ENCODE results near the gene BCAR3. TPM values are rescaled to one million over a fixed set of nuclear protein-coding genes. Genes with fewer than 3 reads are reported as not detected.
A peak's percentile ranks its signal among the peaks of the same experiment; 100 is the strongest.
"Not testable (repeated sequence)": the region's sequence is repeated elsewhere in the genome, so short reads cannot be mapped to it uniquely, and the experiment has no call there.

Gene BCAR3
- total RNA-seq, 1 experiment from 2014 or later = 33.9 TPM

DNA sequence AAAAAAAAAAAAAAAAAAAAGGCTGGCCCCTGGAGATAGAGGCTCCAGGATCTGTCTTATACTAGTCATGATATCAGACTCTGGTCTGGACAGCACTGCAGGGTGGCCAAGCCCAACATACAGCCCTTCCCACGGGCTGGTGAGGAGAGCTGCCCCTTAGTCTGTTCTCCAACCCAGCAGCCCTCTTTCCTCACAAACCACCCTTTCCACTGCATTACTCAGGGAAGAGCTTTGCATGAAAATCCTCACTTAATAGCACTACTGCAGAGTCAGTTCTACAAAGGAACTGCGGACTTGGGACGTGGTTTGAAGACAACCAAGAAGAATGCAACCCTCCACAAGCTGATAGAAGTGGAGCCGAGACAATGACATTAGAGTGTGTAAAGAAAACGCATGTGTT, 5.7 kb downstream of the BCAR3 start:
- in situ Hi-C loops (cut with HindIII; ENCODE audit: low pct_unique_long_range_greater_than_20kb, low sequenced_read_pairs) (no loop called here), intact Hi-C loops (cut with micrococcal nuclease; ENCODE audit: unreplicated experiment) (no loop called here)
- no peaks in the 10 kb centered on the region for H3K27me3 ChIP-seq (ENCODE audit: control insufficient read depth, insufficient read depth, low read length)
- peaks cover 61% of the 10 kb centered on the region for H3K4me1 ChIP-seq (ENCODE audit: control insufficient read depth, insufficient read depth, low read length)
- DNase-seq (ENCODE audit: low read depth, low spot score) = no peak
- BruUV-seq (replicated peaks) = no TSS peak
- no peak for ATAC-seq
- CTCF ChIA-PET = interaction anchor here (0.6 kb wide), 1 partner anchor 9 kb away, joined by 3 read pairs; no protein-coding TSS in a partner anchor
- no peaks in the 10 kb centered on the region for H3K9me3 ChIP-seq (ENCODE audit: control insufficient read depth, insufficient read depth, low read depth, low read length)
- no peak overlapping the region for H3K4me3 ChIP-seq (ENCODE audit: low read depth in 2 of 2, low read length in 2 of 2)
- peak overlapping the region; percentile 61; the same call in 1 of the 2 replicates for H3K27ac ChIP-seq (ENCODE audit: low read length)
- H3K36me3 ChIP-seq (ENCODE audit: control insufficient read depth, insufficient read depth, low read length) = peaks cover 2% of the 10 kb centered on the region; the same call in 1 of the 2 replicates
- TF ChIP-seq TCF7L2 (IDR thresholded peaks at IDR 0.05; ENCODE audit: low read depth, low read length) (no peak), CTCF (IDR thresholded peaks at IDR 0.05) (no peak), SIN3A (IDR thresholded peaks at IDR 0.05; ENCODE audit: borderline replicate concordance, insufficient read depth, low read depth, low read length) (no peak), POLR2AphosphoS5 (IDR thresholded peaks at IDR 0.05; ENCODE audit: low read depth, low read length) (no peak)
- TF ChIP-seq, protein P1, sequence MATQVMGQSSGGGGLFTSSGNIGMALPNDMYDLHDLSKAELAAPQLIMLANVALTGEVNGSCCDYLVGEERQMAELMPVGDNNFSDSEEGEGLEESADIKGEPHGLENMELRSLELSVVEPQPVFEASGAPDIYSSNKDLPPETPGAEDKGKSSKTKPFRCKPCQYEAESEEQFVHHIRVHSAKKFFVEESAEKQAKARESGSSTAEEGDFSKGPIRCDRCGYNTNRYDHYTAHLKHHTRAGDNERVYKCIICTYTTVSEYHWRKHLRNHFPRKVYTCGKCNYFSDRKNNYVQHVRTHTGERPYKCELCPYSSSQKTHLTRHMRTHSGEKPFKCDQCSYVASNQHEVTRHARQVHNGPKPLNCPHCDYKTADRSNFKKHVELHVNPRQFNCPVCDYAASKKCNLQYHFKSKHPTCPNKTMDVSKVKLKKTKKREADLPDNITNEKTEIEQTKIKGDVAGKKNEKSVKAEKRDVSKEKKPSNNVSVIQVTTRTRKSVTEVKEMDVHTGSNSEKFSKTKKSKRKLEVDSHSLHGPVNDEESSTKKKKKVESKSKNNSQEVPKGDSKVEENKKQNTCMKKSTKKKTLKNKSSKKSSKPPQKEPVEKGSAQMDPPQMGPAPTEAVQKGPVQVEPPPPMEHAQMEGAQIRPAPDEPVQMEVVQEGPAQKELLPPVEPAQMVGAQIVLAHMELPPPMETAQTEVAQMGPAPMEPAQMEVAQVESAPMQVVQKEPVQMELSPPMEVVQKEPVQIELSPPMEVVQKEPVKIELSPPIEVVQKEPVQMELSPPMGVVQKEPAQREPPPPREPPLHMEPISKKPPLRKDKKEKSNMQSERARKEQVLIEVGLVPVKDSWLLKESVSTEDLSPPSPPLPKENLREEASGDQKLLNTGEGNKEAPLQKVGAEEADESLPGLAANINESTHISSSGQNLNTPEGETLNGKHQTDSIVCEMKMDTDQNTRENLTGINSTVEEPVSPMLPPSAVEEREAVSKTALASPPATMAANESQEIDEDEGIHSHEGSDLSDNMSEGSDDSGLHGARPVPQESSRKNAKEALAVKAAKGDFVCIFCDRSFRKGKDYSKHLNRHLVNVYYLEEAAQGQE (IDR thresholded peaks at IDR 0.05; ENCODE audit: insufficient read depth in 1 of 2, low read depth in 2 of 2, low read length in 1 of 2) = no peak
- POLR2A ChIA-PET = interaction anchor here (0.7 kb wide), 1 partner anchor 101 kb away, joined by 6 read pairs; no protein-coding TSS in a partner anchor

- Histone ChIP-seq H3K36me3 (ENCODE audit: control insufficient read depth, insufficient read depth, low read length) (peaks cover 2% of the 10 kb centered on the region; the same call in 1 of the 2 replicates), H3K9me3 (ENCODE audit: control insufficient read depth, insufficient read depth, low read depth, low read length) (no peaks in the 10 kb centered on the region), H3K4me3 (ENCODE audit: low read depth in 2 of 2, low read length in 2 of 2) (no peak overlapping the region), H3K4me1 (ENCODE audit: control insufficient read depth, insufficient read depth, low read length) (peaks cover 67% of the 10 kb centered on the region), H3K27ac (ENCODE audit: low read length) (no peak overlapping the region), H3K27me3 (ENCODE audit: control insufficient read depth, insufficient read depth, low read length) (no peaks in the 10 kb centered on the region)
- no peak for DNase-seq (ENCODE audit: low read depth, low spot score)
- ATAC-seq = no peak
- no TSS peak for BruUV-seq (replicated peaks)
- in situ Hi-C loops (cut with HindIII; ENCODE audit: low pct_unique_long_range_greater_than_20kb, low sequenced_read_pairs) (no loop called here), intact Hi-C loops (cut with micrococcal nuclease; ENCODE audit: unreplicated experiment) (no loop called here)
- ChIA-PET POLR2A (interaction anchor here (0.7 kb wide), 1 partner anchor 101 kb away, joined by 6 read pairs; no protein-coding TSS in a partner anchor), CTCF (interaction anchor here (0.6 kb wide), 1 partner anchor 8 kb away, joined by 3 read pairs; no protein-coding TSS in a partner anchor)
- TF ChIP-seq TCF7L2 (IDR thresholded peaks at IDR 0.05; ENCODE audit: low read depth, low read length) (no peak), POLR2AphosphoS5 (IDR thresholded peaks at IDR 0.05; ENCODE audit: low read depth, low read length) (no peak), SIN3A (IDR thresholded peaks at IDR 0.05; ENCODE audit: borderline replicate concordance, insufficient read depth, low read depth, low read length) (no peak), CTCF (IDR thresholded peaks at IDR 0.05) (no peak)
- TF ChIP-seq, protein P1 (IDR thresholded peaks at IDR 0.05; ENCODE audit: insufficient read depth in 1 of 2, low read depth in 2 of 2, low read length in 1 of 2) = no peak
Measured at GRCh38 chr1:93675271-93675670, 6.4 kb downstream of the BCAR3 start.

- DNase-seq (ENCODE audit: low read depth, low spot score); H3K36me3 ChIP-seq (ENCODE audit: control insufficient read depth, insufficient read depth, low read length); H3K27me3 ChIP-seq (ENCODE audit: control insufficient read depth, insufficient read depth, low read length); H3K4me3 ChIP-seq (ENCODE audit: low read depth in 2 of 2, low read length in 2 of 2); ATAC-seq; POLR2A ChIA-PET; H3K27ac ChIP-seq (ENCODE audit: low read length); H3K9me3 ChIP-seq (ENCODE audit: control insufficient read depth, insufficient read depth, low read depth, low read length); BruUV-seq (replicated peaks); intact Hi-C loops (cut with micrococcal nuclease; ENCODE audit: unreplicated experiment); in situ Hi-C loops (cut with HindIII; ENCODE audit: low pct_unique_long_range_greater_than_20kb, low sequenced_read_pairs); CTCF ChIA-PET: not testable (repeated sequence)
- H3K4me1 ChIP-seq (ENCODE audit: control insufficient read depth, insufficient read depth, low read length) = peaks cover 72% of the 10 kb centered on the region
Measured at GRCh38 chr1:93674071-93674470, 7.6 kb downstream of the BCAR3 start.

Data from Panc1 (cell line).